ENCODE results near the gene RGL3. TPM values are rescaled to one million over a fixed set of nuclear protein-coding genes. Genes with fewer than 3 reads are reported as not detected.
"Not testable (repeated sequence)": the region's sequence is repeated elsewhere in the genome, so short reads cannot be mapped to it uniquely, and the experiment has no call there.

RGL3 gene
- total and polyA plus RNA-seq, 2 donors: 0.28 to 5.3 TPM

DNA sequence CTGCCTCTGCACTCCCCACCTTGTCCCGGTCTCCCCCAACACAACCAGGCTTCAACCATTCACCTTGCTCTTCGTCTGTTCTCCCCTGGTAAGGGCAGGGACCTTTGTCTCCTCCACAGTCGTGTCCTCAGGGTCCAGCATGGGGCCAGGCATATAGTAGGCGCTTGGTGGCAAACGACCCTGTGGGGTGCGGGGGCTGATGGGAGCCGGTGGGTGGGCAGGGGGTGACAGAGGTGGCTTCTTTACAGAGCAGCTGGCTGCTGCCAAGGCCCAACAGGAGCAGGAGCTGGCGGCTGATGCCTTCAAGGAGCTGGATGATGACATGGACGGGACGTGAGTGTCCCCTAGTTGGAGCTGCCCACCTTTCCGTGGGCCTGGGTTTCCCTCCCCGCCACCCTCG lies 26.0 kb upstream of the RGL3 start:
- Histone ChIP-seq H3K36me3 (ENCODE audit: control insufficient read depth in 2 of 2, insufficient read depth in 2 of 2, low read length in 1 of 2) (peaks cover 78 to 92% of the 10 kb centered on the region in 2 donors), H3K9me3 (ENCODE audit: control insufficient read depth in 2 of 2, insufficient read depth in 1 of 2, low read length in 1 of 2) (no peaks in the 10 kb centered on the region), H3K27me3 (ENCODE audit: control insufficient read depth in 2 of 2, insufficient read depth in 1 of 2, low read length in 1 of 2) (no peaks in the 10 kb centered on the region), H3K4me1 (ENCODE audit: control insufficient read depth in 2 of 2, insufficient read depth in 2 of 2, low read length in 2 of 2) (peaks cover 0 to 3% of the 10 kb centered on the region in 2 donors), H3K4me3 (ENCODE audit: low read length in 2 of 2) (no peak overlapping the region), H3K27ac (ENCODE audit: low read depth in 1 of 2, low read length in 1 of 2) (no peak overlapping the region)
- no peak for DNase-seq (ENCODE audit: low read depth in 6 of 9, low spot score in 9 of 9)
- 98% methylated on average over 13 of the region's 13 CpGs for WGBS

DNA sequence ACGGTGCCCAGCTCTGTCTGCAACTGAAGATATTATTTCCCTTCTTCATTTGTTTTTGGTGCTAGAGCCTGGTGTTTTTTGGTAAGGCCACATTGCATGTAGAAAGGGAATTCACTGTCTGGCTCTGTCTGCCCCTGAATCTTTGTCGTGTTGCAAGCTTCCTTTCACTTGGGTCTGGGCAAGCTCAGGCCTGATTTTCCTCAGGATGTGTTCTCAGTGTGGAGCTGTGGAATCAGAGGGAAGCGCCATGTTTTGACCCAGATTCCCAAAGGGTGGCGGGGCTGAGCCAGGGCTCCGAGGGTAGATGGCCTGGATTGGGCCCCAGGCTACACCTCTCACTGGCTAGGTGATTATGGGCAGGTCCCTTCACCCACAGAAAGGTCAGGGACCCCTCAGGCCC lies 24.9 kb upstream of the RGL3 start:
- Histone ChIP-seq H3K4me3 (ENCODE audit: low read length in 2 of 2) (no peak overlapping the region), H3K4me1 (ENCODE audit: control insufficient read depth in 2 of 2, insufficient read depth in 2 of 2, low read length in 2 of 2) (peaks cover 0 to 3% of the 10 kb centered on the region in 2 donors), H3K36me3 (ENCODE audit: control insufficient read depth in 2 of 2, insufficient read depth in 2 of 2, low read length in 1 of 2) (peaks cover 78 to 86% of the 10 kb centered on the region in 2 donors), H3K27ac (ENCODE audit: low read depth in 1 of 2, low read length in 1 of 2) (no peak overlapping the region), H3K27me3 (ENCODE audit: control insufficient read depth in 2 of 2, insufficient read depth in 1 of 2, low read length in 1 of 2) (no peaks in the 10 kb centered on the region), H3K9me3 (ENCODE audit: control insufficient read depth in 2 of 2, insufficient read depth in 1 of 2, low read length in 1 of 2) (no peaks in the 10 kb centered on the region)
- WGBS: 94% methylated on average over 5 of the region's 5 CpGs
- no peak for DNase-seq (ENCODE audit: low read depth in 6 of 9, low spot score in 9 of 9)

DNA sequence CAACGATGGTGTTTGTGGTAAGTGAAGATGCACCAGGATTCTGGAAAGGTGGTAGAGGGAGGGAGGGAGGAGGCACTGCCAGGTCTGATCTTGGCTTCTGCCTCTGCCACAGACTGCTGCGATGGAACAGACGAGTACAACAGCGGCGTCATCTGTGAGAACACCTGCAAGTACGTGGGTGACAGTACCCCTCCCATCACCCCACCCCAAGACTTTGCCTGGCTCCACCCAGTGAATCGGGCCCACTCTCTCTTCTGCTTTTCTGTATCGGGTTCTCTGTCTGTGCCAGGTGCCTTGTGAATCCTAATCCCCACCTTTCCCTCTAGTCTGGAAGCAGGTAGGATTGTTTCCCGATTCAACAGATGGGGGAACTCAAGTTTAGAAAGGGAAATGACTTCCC lies 18.8 kb upstream of the RGL3 start:
- Histone ChIP-seq H3K27ac (ENCODE audit: low read depth in 1 of 2, low read length in 1 of 2) (no peak overlapping the region), H3K4me1 (ENCODE audit: control insufficient read depth in 2 of 2, insufficient read depth in 2 of 2, low read length in 2 of 2) (peaks cover 10 to 16% of the 10 kb centered on the region in 2 donors), H3K4me3 (ENCODE audit: low read length in 2 of 2) (no peak overlapping the region), H3K27me3 (ENCODE audit: control insufficient read depth in 2 of 2, insufficient read depth in 1 of 2, low read length in 1 of 2) (no peaks in the 10 kb centered on the region), H3K36me3 (ENCODE audit: control insufficient read depth in 2 of 2, insufficient read depth in 2 of 2, low read length in 1 of 2) (peaks cover 50 to 51% of the 10 kb centered on the region in 2 donors), H3K9me3 (ENCODE audit: control insufficient read depth in 2 of 2, insufficient read depth in 1 of 2, low read length in 1 of 2) (no peaks in the 10 kb centered on the region)
- no peak for DNase-seq (ENCODE audit: low read depth in 6 of 9, low spot score in 9 of 9)
- WGBS: 97% methylated on average over 9 of the region's 9 CpGs

DNA sequence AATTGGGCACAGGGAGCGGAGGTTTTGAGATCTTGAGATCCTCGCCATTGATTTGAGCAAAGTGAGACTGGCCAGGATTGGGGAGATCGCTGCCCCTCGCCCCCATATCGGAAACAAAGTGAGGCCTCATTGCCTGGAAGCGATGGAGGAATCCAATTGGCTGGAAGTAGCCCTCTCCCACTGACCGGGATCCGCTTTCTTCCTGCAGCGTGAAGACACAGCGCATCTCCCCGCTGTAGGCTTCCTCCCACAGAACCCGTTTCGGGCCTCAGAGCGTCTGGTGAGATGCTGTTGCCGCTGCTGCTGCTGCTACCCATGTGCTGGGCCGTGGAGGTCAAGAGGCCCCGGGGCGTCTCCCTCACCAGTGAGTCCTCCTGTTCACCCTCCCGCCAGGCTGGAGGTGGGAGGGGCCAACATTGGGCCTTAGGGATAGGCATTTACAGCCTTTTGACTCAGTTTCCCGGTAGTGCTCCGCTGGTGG lies 16.8 kb upstream of the RGL3 start:
- Histone ChIP-seq H3K27ac (ENCODE audit: low read depth in 1 of 2, low read length in 1 of 2) (peak overlapping the region; percentile 78 to 88), H3K27me3 (ENCODE audit: control insufficient read depth in 2 of 2, insufficient read depth in 1 of 2, low read length in 1 of 2) (no peaks in the 10 kb centered on the region), H3K36me3 (ENCODE audit: control insufficient read depth in 2 of 2, insufficient read depth in 2 of 2, low read length in 1 of 2) (peaks cover 30 to 32% of the 10 kb centered on the region in 2 donors), H3K4me1 (ENCODE audit: control insufficient read depth in 2 of 2, insufficient read depth in 2 of 2, low read length in 2 of 2) (peaks cover 10 to 16% of the 10 kb centered on the region in 2 donors), H3K4me3 (ENCODE audit: low read length in 2 of 2) (peak overlapping the region; percentile 68 to 96), H3K9me3 (ENCODE audit: control insufficient read depth in 2 of 2, insufficient read depth in 1 of 2, low read length in 1 of 2) (no peaks in the 10 kb centered on the region)
- 5% methylated on average over 21 of the region's 21 CpGs for WGBS
- DNase-seq (ENCODE audit: low read depth in 6 of 9, low spot score in 9 of 9): no peak

GRCh38 chr19:11435057-11435832 lies 16.1 kb upstream of the RGL3 start, which contains the start of the genes ODAD3 and PRKCSH:
Gene ODAD3, minus strand, starts transcription at chr19:11435121. Its CDS starts 105 bp downstream, at chr19:11435016.
Gene PRKCSH, plus strand, starts transcription at chr19:11435635. Its CDS starts 483 bp downstream, at chr19:11436118.
- peak within 1 kb of the TSS; percentile 68 to 96 for H3K4me3 ChIP-seq (ENCODE audit: low read length in 2 of 2)
- WGBS: under 1% methylated on average over 53 of the region's 53 CpGs
- peaks cover 10 to 16% of the 10 kb centered on the region in 2 donors for H3K4me1 ChIP-seq (ENCODE audit: control insufficient read depth in 2 of 2, insufficient read depth in 2 of 2, low read length in 2 of 2)
- H3K9me3 ChIP-seq (ENCODE audit: control insufficient read depth in 2 of 2, insufficient read depth in 1 of 2, low read length in 1 of 2): no peaks in the 10 kb centered on the region
- DNase-seq (ENCODE audit: low read depth in 6 of 9, low spot score in 9 of 9): peak; percentile 95 to 100 (median 98)
- peaks cover 24 to 25% of the 10 kb centered on the region in 2 donors for H3K36me3 ChIP-seq (ENCODE audit: control insufficient read depth in 2 of 2, insufficient read depth in 2 of 2, low read length in 1 of 2)
- peaks cover 0 to 5% of the 10 kb centered on the region in 2 donors for H3K27me3 ChIP-seq (ENCODE audit: control insufficient read depth in 2 of 2, insufficient read depth in 1 of 2, low read length in 1 of 2)
- peak within 1 kb of the TSS; percentile 78 to 88 for H3K27ac ChIP-seq (ENCODE audit: low read depth in 1 of 2, low read length in 1 of 2)

GRCh38 chr19:11434703-11435056 lies 15.6 kb upstream of the RGL3 start:
- DNase-seq (ENCODE audit: low read depth in 6 of 9, low spot score in 9 of 9): no peak
- Histone ChIP-seq H3K27me3 (ENCODE audit: control insufficient read depth in 2 of 2, insufficient read depth in 1 of 2, low read length in 1 of 2) (peaks cover 0 to 5% of the 10 kb centered on the region in 2 donors), H3K4me3 (ENCODE audit: low read length in 2 of 2) (peak overlapping the region; percentile 68 to 96), H3K27ac (ENCODE audit: low read depth in 1 of 2, low read length in 1 of 2) (peak overlapping the region; percentile 38 to 76), H3K36me3 (ENCODE audit: control insufficient read depth in 2 of 2, insufficient read depth in 2 of 2, low read length in 1 of 2) (peaks cover 24 to 25% of the 10 kb centered on the region in 2 donors), H3K4me1 (ENCODE audit: control insufficient read depth in 2 of 2, insufficient read depth in 2 of 2, low read length in 2 of 2) (peaks cover 10 to 16% of the 10 kb centered on the region in 2 donors), H3K9me3 (ENCODE audit: control insufficient read depth in 2 of 2, insufficient read depth in 1 of 2, low read length in 1 of 2) (no peaks in the 10 kb centered on the region)
- WGBS: 19% methylated on average over 9 of the region's 9 CpGs

- H3K27ac ChIP-seq (ENCODE audit: low read depth in 1 of 2, low read length in 1 of 2); DNase-seq (ENCODE audit: low read depth in 6 of 9, low spot score in 9 of 9); H3K4me3 ChIP-seq (ENCODE audit: low read length in 2 of 2); H3K9me3 ChIP-seq (ENCODE audit: control insufficient read depth in 2 of 2, insufficient read depth in 1 of 2, low read length in 1 of 2); H3K27me3 ChIP-seq (ENCODE audit: control insufficient read depth in 2 of 2, insufficient read depth in 1 of 2, low read length in 1 of 2): not testable (repeated sequence)
- peaks cover 15 to 18% of the 10 kb centered on the region in 2 donors for H3K36me3 ChIP-seq (ENCODE audit: control insufficient read depth in 2 of 2, insufficient read depth in 2 of 2, low read length in 1 of 2)
- WGBS: 98% methylated on average over 3 of the region's 3 CpGs
- H3K4me1 ChIP-seq (ENCODE audit: control insufficient read depth in 2 of 2, insufficient read depth in 2 of 2, low read length in 2 of 2): peaks cover 10 to 16% of the 10 kb centered on the region in 2 donors
Observed at GRCh38 chr19:11433526-11433925, 14.4 kb upstream of the RGL3 start.

DNA sequence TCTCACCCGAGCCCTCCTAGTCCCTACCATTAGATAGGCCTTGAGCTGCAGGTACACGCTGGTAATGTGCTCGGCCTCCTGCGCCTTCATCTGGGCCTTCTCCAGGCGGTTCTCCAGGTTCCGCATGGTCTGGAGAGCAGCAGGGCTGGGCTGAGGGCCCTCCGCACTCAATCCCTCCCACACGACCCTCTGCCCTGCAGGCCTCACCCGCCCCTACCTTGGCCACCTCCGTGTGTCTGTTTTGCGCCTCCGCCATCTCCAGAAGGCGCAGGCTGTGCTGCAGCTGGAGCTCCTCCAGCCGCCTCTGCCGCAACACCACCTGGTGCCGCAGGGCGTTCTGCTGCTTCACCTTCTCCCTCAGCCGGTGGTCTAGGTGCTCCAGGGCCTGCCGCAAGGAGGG lies 7.5 kb upstream of the RGL3 start:
- Histone ChIP-seq H3K4me1 (ENCODE audit: control insufficient read depth in 2 of 2, insufficient read depth in 2 of 2, low read length in 2 of 2) (peaks cover 0 to 12% of the 10 kb centered on the region in 2 donors), H3K9me3 (ENCODE audit: control insufficient read depth in 2 of 2, insufficient read depth in 1 of 2, low read length in 1 of 2) (peaks cover 0 to 14% of the 10 kb centered on the region in 2 donors), H3K4me3 (ENCODE audit: low read length in 2 of 2) (no peak overlapping the region), H3K27me3 (ENCODE audit: control insufficient read depth in 2 of 2, insufficient read depth in 1 of 2, low read length in 1 of 2) (peaks cover 26 to 43% of the 10 kb centered on the region in 2 donors), H3K27ac (ENCODE audit: low read depth in 1 of 2, low read length in 1 of 2) (no peak overlapping the region), H3K36me3 (ENCODE audit: control insufficient read depth in 2 of 2, insufficient read depth in 2 of 2, low read length in 1 of 2) (no peaks in the 10 kb centered on the region)
- 95% methylated on average over 19 of the region's 19 CpGs for WGBS
- DNase-seq (ENCODE audit: low read depth in 6 of 9, low spot score in 9 of 9): no peak

- Histone ChIP-seq H3K27ac (ENCODE audit: low read depth in 1 of 2, low read length in 1 of 2) (no peak overlapping the region), H3K4me1 (ENCODE audit: control insufficient read depth in 2 of 2, insufficient read depth in 2 of 2, low read length in 2 of 2) (peaks cover 0 to 20% of the 10 kb centered on the region in 2 donors), H3K9me3 (ENCODE audit: control insufficient read depth in 2 of 2, insufficient read depth in 1 of 2, low read length in 1 of 2) (peaks cover 0 to 21% of the 10 kb centered on the region in 2 donors), H3K4me3 (ENCODE audit: low read length in 2 of 2) (no peak overlapping the region), H3K27me3 (ENCODE audit: control insufficient read depth in 2 of 2, insufficient read depth in 1 of 2, low read length in 1 of 2) (peaks cover 33 to 51% of the 10 kb centered on the region in 2 donors), H3K36me3 (ENCODE audit: control insufficient read depth in 2 of 2, insufficient read depth in 2 of 2, low read length in 1 of 2) (no peaks in the 10 kb centered on the region)
- WGBS: 94% methylated on average over 28 of the region's 28 CpGs
- DNase-seq (ENCODE audit: low read depth in 6 of 9, low spot score in 9 of 9): no peak
Observed at GRCh38 chr19:11425719-11426457, 6.8 kb upstream of the RGL3 start.

Measured in thymus (tissue), 11 donors.